Activated T-cell treated with anti-CD3 and anti-CD28 coated beads, Interleukin-2, amount 50 U/mL, for 24 hours (primary cell): Measurements from ENCODE around the gene PLAAT3.
"Not testable (repeated sequence)": the region's sequence is repeated elsewhere in the genome, so short reads cannot be mapped to it uniquely, and the experiment has no call there.

Experiments used
- DNase-seq: peaks from one replicate; pipeline ENCODE4 v3.0.0-alpha.2; 2020
- H3K27ac Mint-ChIP-seq: 2 replicates; pipeline ENCODE4 v1.8.0; 2020; ENCODE audit warnings: mild to moderate bottlenecking, mixed read lengths
- H3K27me3 Mint-ChIP-seq: 2 replicates; pipeline ENCODE4 v1.8.0; 2020; ENCODE audit warnings: mixed read lengths
- H3K36me3 Mint-ChIP-seq: 2 replicates; pipeline ENCODE4 v1.8.0; 2020; ENCODE audit warnings: low read depth, mixed read lengths
- H3K4me1 Mint-ChIP-seq: 2 replicates; pipeline ENCODE4 v1.8.0; 2020; ENCODE audit warnings: low read depth, mixed read lengths
- H3K4me3 Mint-ChIP-seq: 2 replicates; pipeline ENCODE4 v1.8.0; 2020; ENCODE audit warnings: mild to moderate bottlenecking, moderate library complexity, mixed read lengths
- H3K9me3 Mint-ChIP-seq: 2 replicates; pipeline ENCODE4 v1.8.0; 2020; ENCODE audit warnings: mixed read lengths

PLAAT3 gene

GRCh38 chr11:63564056-63564774 lies 50.0 kb downstream of the PLAAT3 start:
- Mint-ChIP-seq H3K27ac (peak overlapping the region; percentile 40), H3K4me3 (no peak overlapping the region), H3K27me3 (no peaks in the 10 kb centered on the region), H3K36me3 (no peaks in the 10 kb centered on the region), H3K9me3 (peaks cover 2% of the 10 kb centered on the region), H3K4me1 (peaks cover 73% of the 10 kb centered on the region)
- no peak for DNase-seq

GRCh38 chr11:63563201-63564055 lies 50.8 kb downstream of the PLAAT3 start, which contains the start of gene PLAAT2:
PLAAT2 (minus strand) TSS chr11:63563379; CDS start chr11:63563324, 55 bp downstream.
- H3K4me3 Mint-ChIP-seq: no peak within 1 kb of the TSS
- no peak for DNase-seq
- H3K27me3 Mint-ChIP-seq: no peaks in the 10 kb centered on the region
- no peaks in the 10 kb centered on the region for H3K36me3 Mint-ChIP-seq
- peaks cover 2% of the 10 kb centered on the region for H3K9me3 Mint-ChIP-seq
- peak within 1 kb of the TSS; percentile 12 for H3K27ac Mint-ChIP-seq
- H3K4me1 Mint-ChIP-seq: peaks cover 68% of the 10 kb centered on the region

- Mint-ChIP-seq H3K36me3 (no peaks in the 10 kb centered on the region), H3K27me3 (no peaks in the 10 kb centered on the region), H3K4me3 (no peak overlapping the region), H3K9me3 (no peaks in the 10 kb centered on the region), H3K27ac (peak overlapping the region; percentile 23), H3K4me1 (peaks cover 48% of the 10 kb centered on the region)
- no peak for DNase-seq
Observed at GRCh38 chr11:63560506-63561180, 53.6 kb downstream of the PLAAT3 start.

GRCh38 chr11:63558459-63559157 lies 55.6 kb downstream of the PLAAT3 start:
- no peaks in the 10 kb centered on the region for H3K36me3 Mint-ChIP-seq

GRCh38 chr11:63557570-63557969 lies 56.7 kb downstream of the PLAAT3 start:
- DNase-seq: no peak
- H3K4me1 Mint-ChIP-seq: peaks cover 51% of the 10 kb centered on the region
- no peak overlapping the region for H3K27ac Mint-ChIP-seq
- no peaks in the 10 kb centered on the region for H3K9me3 Mint-ChIP-seq
- no peaks in the 10 kb centered on the region for H3K36me3 Mint-ChIP-seq
- no peaks in the 10 kb centered on the region for H3K27me3 Mint-ChIP-seq
- no peak overlapping the region for H3K4me3 Mint-ChIP-seq

More at GRCh38 chr11:63558459-63559157, 55.6 kb downstream of the PLAAT3 start:
- no peak for DNase-seq
- H3K27ac Mint-ChIP-seq: no peak overlapping the region
- H3K4me3 Mint-ChIP-seq: no peak overlapping the region
- no peaks in the 10 kb centered on the region for H3K9me3 Mint-ChIP-seq
- peaks cover 45% of the 10 kb centered on the region for H3K4me1 Mint-ChIP-seq
- H3K27me3 Mint-ChIP-seq: no peaks in the 10 kb centered on the region

- Mint-ChIP-seq H3K9me3 (no peaks in the 10 kb centered on the region), H3K27ac (no peak overlapping the region), H3K36me3 (no peaks in the 10 kb centered on the region), H3K4me1 (peaks cover 54% of the 10 kb centered on the region), H3K4me3 (no peak overlapping the region), H3K27me3 (no peaks in the 10 kb centered on the region)
- no peak for DNase-seq
Observed at GRCh38 chr11:63556404-63557013, 57.7 kb downstream of the PLAAT3 start.

- H3K27me3 Mint-ChIP-seq: no peaks in the 10 kb centered on the region
- H3K36me3 Mint-ChIP-seq: no peaks in the 10 kb centered on the region
- H3K27ac Mint-ChIP-seq: peak overlapping the region; percentile 19
- no peak overlapping the region for H3K4me3 Mint-ChIP-seq
- no peak for DNase-seq
- H3K9me3 Mint-ChIP-seq: no peaks in the 10 kb centered on the region
- peaks cover 50% of the 10 kb centered on the region for H3K4me1 Mint-ChIP-seq
Observed at GRCh38 chr11:63554877-63555223, 59.4 kb downstream of the PLAAT3 start.

- Mint-ChIP-seq H3K4me3 (peak overlapping the region; percentile 68), H3K9me3 (no peaks in the 10 kb centered on the region), H3K36me3 (no peaks in the 10 kb centered on the region), H3K27ac (peak overlapping the region; percentile 96), H3K4me1 (peaks cover 49% of the 10 kb centered on the region), H3K27me3 (no peaks in the 10 kb centered on the region)
- peak; percentile 69 for DNase-seq
Observed at GRCh38 chr11:63553759-63554158, 60.5 kb downstream of the PLAAT3 start.

- Mint-ChIP-seq H3K4me3 (no peak overlapping the region), H3K27ac (peak overlapping the region; percentile 96), H3K36me3 (no peaks in the 10 kb centered on the region), H3K9me3 (no peaks in the 10 kb centered on the region), H3K4me1 (peaks cover 49% of the 10 kb centered on the region), H3K27me3 (no peaks in the 10 kb centered on the region)
- DNase-seq: no peak
Observed at GRCh38 chr11:63552921-63553320, 61.3 kb downstream of the PLAAT3 start.

GRCh38 chr11:63551889-63552266 lies 62.4 kb downstream of the PLAAT3 start:
- DNase-seq: peak; percentile 57
- H3K4me1 Mint-ChIP-seq: peaks cover 49% of the 10 kb centered on the region
- H3K9me3 Mint-ChIP-seq: no peaks in the 10 kb centered on the region
- peaks cover 7% of the 10 kb centered on the region for H3K36me3 Mint-ChIP-seq
- H3K27ac Mint-ChIP-seq: peak overlapping the region; percentile 96
- H3K4me3 Mint-ChIP-seq: peak overlapping the region; percentile 52
- H3K27me3 Mint-ChIP-seq: no peaks in the 10 kb centered on the region

GRCh38 chr11:63551091-63551888 lies 62.9 kb downstream of the PLAAT3 start:
- DNase-seq: no peak
- H3K4me3 Mint-ChIP-seq: peak overlapping the region; percentile 52
- peak overlapping the region; percentile 96 for H3K27ac Mint-ChIP-seq
- no peaks in the 10 kb centered on the region for H3K27me3 Mint-ChIP-seq
- H3K9me3 Mint-ChIP-seq: no peaks in the 10 kb centered on the region
- H3K36me3 Mint-ChIP-seq: peaks cover 13% of the 10 kb centered on the region
- peaks cover 48% of the 10 kb centered on the region for H3K4me1 Mint-ChIP-seq

GRCh38 chr11:63550156-63550700 lies 64.0 kb downstream of the PLAAT3 start:
- not testable (repeated sequence) for DNase-seq, H3K27me3 Mint-ChIP-seq, H3K27ac Mint-ChIP-seq, H3K9me3 Mint-ChIP-seq, H3K4me3 Mint-ChIP-seq
- Mint-ChIP-seq H3K4me1 (peaks cover 45% of the 10 kb centered on the region), H3K36me3 (peaks cover 20% of the 10 kb centered on the region)

GRCh38 chr11:63549411-63549810 lies 64.8 kb downstream of the PLAAT3 start:
- peaks cover 26% of the 10 kb centered on the region for H3K36me3 Mint-ChIP-seq
- no peak overlapping the region for H3K27ac Mint-ChIP-seq
- no peaks in the 10 kb centered on the region for H3K27me3 Mint-ChIP-seq
- no peak overlapping the region for H3K4me3 Mint-ChIP-seq
- peaks cover 40% of the 10 kb centered on the region for H3K4me1 Mint-ChIP-seq
- DNase-seq: no peak
- no peaks in the 10 kb centered on the region for H3K9me3 Mint-ChIP-seq
